ENCODE data around the gene TCFL5.

DNA sequence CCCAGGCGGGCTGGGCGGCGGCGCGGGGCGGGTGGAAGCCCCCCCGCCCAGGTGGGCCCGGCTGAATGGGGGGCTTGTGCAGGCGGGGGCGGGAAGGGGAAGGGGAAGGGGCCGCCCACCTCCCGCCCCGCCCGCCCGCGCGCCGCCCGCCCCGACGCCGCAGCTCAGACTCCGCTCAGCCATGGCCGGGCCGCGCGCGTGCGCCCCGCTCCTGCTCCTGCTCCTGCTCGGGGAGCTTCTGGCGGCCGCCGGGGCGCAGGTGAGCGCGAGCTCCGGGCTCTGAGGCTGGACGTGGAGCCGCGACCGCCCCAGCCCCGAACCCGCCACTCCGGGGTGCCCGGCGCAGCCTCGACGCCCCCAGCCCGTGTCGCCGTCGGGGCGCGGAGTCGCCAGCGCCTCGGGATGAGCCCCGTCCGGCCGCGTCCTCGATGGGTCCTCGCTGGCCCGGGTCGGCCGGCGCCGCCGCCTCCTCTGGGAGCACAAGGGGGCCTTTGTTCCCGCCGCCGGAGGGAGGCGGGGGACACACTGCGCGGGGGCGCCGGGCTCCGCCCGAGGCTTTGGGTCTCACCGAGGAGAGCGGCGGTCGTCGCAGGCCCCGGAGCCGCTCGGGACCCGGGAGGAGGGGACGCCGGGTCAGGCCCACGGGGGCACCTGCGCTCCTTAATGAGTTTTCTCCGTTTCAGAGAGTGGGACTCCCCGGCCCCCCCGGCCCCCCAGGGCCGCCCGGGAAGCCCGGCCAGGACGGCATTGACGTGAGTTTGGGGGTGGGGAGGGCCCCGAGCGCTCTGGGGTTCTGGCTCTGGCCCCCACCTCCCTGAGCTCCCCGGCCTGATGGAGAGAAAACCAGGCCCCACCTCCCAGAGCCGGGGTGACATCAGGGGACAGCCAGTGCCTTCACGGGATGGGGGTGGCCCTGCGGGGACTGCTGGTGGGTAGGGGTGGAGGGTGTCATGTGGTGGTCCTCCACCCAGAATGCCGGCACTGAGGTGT is 44.4 kb downstream of the TCFL5 start, which contains the start of gene COL9A3:
- TF ChIP-seq, protein P1, sequence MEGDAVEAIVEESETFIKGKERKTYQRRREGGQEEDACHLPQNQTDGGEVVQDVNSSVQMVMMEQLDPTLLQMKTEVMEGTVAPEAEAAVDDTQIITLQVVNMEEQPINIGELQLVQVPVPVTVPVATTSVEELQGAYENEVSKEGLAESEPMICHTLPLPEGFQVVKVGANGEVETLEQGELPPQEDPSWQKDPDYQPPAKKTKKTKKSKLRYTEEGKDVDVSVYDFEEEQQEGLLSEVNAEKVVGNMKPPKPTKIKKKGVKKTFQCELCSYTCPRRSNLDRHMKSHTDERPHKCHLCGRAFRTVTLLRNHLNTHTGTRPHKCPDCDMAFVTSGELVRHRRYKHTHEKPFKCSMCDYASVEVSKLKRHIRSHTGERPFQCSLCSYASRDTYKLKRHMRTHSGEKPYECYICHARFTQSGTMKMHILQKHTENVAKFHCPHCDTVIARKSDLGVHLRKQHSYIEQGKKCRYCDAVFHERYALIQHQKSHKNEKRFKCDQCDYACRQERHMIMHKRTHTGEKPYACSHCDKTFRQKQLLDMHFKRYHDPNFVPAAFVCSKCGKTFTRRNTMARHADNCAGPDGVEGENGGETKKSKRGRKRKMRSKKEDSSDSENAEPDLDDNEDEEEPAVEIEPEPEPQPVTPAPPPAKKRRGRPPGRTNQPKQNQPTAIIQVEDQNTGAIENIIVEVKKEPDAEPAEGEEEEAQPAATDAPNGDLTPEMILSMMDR (IDR thresholded peaks at IDR 0.05; ENCODE audit: low read length) = no peak
- TF ChIP-seq EZH2 (IDR thresholded peaks at IDR 0.05; ENCODE audit: borderline replicate concordance, low read length) = no peak

Data from OCI-LY1 (cell line).